GM18526 (cell line): ENCODE results near the gene CLUH.
A peak's percentile ranks its signal among the peaks of the same experiment; 100 is the strongest.

Experiments
- POLR2A ChIP-seq: IDR thresholded peaks from 3 replicates; pipeline ENCODE4 v1.6.1; 2011; ENCODE audit not compliant: insufficient read length; ENCODE audit errors: extremely low read depth

CLUH gene

GRCh38 chr17:2711608-2712299 is at the start of gene CLUH:
TSS of gene CLUH (minus strand) at chr17:2711764. CDS start at chr17:2711661, 103 bp downstream.
- peak; percentile 72 for TF ChIP-seq POLR2A

GRCh38 chr17:2758870-2759269 is 47.3 kb upstream of the CLUH start:
- TF ChIP-seq POLR2A, result no peak

- no peak for TF ChIP-seq POLR2A
Observed at GRCh38 chr17:2755891-2756724, 44.5 kb upstream of the CLUH start.

- TF ChIP-seq POLR2A, result no peak
Observed at GRCh38 chr17:2751491-2751890, 39.9 kb upstream of the CLUH start.

GRCh38 chr17:2750721-2751120 is 39.2 kb upstream of the CLUH start:
- TF ChIP-seq POLR2A, result no peak

GRCh38 chr17:2749784-2750181 is 38.2 kb upstream of the CLUH start:
- no peak for TF ChIP-seq POLR2A

GRCh38 chr17:2749058-2749783 is 37.7 kb upstream of the CLUH start, which contains the start of gene CCDC92B:
TSS of gene CCDC92B (minus strand) at chr17:2749652. CDS start at chr17:2735145, 14,507 bp downstream.
- TF ChIP-seq POLR2A, result no peak

- no peak for TF ChIP-seq POLR2A
Observed at GRCh38 chr17:2745317-2746037, 33.9 kb upstream of the CLUH start.

- TF ChIP-seq POLR2A, result no peak
Observed at GRCh38 chr17:2737693-2738092, 26.1 kb upstream of the CLUH start.

- TF ChIP-seq POLR2A, result no peak
Observed at GRCh38 chr17:2736956-2737355, 25.4 kb upstream of the CLUH start.

GRCh38 chr17:2735896-2736295 is 24.3 kb upstream of the CLUH start:
- no peak for TF ChIP-seq POLR2A

GRCh38 chr17:2734939-2735338 is 23.4 kb upstream of the CLUH start:
- no peak for TF ChIP-seq POLR2A

- no peak for TF ChIP-seq POLR2A
Observed at GRCh38 chr17:2731807-2732206, 20.2 kb upstream of the CLUH start.

GRCh38 chr17:2730764-2731353 is 19.3 kb upstream of the CLUH start:
- TF ChIP-seq POLR2A, result no peak

GRCh38 chr17:2724784-2725164 is 13.2 kb upstream of the CLUH start:
- no peak for TF ChIP-seq POLR2A
